ENCODE measurements around the gene GIMAP8.

The GIMAP8 gene

DNA sequence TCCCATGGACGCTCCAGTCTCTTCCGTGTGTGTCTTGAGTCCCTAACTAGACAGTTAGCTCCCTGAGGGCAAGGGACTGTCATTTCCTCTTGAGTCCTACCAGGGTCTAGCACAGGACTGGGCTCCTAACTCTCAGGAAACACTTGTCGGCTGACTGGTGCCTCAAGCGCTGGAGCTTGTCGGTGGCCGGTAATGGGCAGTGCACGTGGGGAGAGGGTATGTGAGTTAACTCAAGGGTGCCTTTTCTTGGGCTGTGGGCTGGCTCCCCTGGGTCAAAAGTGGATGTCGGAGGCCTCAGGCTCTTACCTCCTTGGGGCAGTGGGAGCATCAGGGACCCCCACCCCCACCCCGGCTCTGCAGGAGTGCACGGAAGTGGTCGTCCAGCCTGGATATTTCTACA, 38.4 kb upstream of the GIMAP8 start:
- no peak for DNase-seq

DNA sequence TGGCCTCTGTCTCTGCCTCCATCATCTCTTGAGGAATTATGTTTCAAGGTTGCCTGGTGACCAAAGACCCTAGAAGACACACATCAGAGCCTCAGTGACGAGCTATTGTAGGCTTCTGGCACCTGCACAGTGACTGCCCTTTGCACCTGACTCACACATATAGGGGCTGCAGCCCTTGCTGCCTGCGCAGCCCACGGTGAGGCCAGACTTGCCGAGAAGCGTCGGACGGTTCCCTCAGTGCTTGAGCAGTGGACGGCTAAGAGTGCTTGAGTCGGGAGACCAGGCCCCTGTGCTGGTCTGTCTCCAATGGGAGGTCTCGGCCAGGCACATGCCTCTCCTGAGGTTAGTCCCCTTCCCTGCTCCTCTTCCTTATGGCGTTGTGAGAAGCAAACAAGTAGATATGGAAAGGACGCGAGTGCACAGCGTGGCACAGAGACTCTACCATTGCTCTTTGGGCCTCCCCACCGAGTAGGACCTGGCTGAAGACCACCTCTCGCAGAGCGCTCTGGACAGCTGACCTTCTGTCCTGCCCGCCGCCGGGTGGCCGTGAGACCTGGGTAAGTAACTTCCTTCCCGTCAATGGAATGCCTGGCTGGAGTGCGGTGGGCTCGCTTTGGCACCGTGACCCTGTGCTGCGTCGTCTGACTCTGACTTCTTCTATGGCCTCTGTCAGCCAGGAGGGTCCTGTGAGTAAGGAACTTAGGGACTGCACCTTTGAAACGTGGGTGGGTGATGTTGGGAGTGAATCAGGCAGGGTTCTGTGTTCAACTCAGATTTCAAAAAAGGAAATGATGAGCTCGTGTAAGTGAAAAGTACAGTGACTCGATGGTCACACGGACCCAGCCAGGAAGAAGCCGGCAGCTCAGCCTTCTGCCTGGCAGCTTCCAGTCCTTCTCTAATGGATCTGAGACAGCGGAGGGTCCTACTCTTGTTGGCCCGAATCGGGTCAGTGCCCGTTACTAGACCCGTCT, 37.6 kb upstream of the GIMAP8 start:
- no peak for DNase-seq

DNA sequence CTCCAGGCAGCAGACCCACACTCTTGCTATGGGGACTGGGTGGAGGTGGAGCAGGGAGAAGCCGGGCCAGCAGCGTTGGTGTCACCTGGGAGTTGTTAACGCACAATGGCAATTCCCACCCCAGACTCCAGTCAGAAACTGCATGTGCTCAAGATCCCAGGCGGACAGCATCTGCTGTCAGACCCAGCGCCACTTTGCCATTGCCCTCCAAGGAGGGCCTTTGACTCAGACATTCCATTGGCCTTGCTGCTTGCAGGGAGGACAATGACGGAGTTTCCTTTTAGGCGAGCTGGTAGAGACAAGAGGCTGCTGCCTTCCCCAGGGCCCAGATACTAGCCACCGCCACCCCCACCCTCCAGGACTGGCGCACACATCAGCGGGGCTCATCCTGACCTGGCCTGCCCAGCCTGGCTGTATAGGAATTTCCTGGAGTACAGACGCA, 36.8 kb upstream of the GIMAP8 start:
- no peak for DNase-seq

DNA sequence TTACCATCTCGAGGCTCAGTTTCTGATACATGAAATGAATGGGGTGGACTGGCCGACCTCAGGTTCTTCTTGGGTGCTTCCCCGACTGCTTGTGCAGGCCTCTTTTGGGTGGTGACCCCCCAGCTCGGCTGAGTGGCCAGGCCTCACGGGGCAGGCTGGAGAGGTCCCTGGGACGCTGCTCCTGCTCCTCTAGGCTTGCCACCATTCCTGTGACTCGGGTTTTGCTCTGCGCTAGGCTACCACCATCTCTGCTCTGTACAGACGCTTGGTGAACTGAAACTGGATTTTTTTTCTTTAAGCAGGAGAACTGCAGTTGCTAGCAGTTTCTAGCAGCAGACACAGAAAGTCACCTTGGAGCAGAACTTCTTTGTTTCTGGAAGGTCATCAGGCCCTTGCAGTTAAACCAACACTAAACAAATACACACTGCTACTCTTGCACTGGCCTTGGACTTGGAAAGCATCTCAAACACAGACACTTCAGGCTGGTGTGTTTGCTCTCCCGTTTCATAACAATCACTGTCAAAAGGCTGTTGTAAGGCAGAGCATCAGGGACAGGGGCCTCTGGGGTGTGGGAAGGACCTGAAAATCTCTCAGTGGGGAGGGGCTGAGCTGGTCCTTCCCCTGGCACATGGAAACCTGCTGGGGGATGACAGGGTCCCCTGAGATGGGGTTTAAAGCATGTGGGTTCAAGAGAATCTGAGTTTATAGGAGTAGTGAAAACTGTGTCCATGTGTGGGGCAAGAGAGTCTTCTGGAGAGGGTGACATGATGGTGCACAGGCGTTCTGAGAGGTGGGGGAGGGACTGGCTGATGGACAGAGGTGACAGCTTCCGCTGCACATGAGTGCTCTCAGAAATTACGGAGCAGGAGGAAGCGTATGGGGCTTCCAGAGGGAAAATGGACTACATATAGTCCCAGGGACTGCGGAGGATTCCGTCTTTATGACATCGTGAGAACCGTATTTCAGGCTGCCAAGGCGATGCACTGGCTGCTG, 35.0 kb upstream of the GIMAP8 start:
- no peak for DNase-seq

DNA sequence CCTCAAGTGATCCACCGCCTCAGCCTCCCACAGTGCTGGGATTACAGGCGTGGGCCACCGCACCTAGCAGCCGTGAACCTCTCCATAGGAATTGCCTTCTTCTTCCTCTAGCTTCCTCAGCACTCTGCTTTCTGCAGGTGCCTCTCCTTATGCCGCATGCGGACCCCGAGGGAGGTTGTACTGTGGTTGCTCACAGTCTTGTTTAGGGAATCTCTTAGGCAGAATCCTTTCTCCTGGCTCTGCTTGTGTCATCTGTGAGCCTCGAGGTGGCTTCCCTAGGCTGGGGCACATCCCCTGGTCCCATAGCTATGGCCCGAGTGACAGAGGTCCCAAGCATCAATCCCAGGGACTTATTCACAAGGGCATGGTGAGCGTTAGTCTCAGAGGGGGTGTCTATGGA, 33.2 kb upstream of the GIMAP8 start:
- DNase-seq, result no peak

DNA sequence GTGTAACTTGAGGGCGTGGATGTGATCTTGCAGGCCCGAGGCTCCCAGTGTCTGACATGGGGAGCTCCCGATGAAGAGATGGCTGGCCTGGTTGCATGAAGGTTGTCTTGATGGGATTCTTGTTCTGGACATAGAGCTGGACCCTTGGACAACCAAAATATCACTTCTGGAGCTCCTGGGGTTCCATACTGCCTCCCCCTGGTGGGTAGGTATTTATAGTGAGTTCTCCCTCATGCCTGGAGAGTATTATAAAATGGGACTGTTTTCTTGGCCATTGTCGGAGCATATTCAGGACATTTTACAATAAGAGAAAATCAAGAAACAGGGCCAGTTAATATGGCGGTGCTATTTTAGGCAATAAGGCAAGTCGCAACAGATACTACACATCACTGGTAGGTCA, 32.6 kb upstream of the GIMAP8 start:
- no peak for DNase-seq

DNA sequence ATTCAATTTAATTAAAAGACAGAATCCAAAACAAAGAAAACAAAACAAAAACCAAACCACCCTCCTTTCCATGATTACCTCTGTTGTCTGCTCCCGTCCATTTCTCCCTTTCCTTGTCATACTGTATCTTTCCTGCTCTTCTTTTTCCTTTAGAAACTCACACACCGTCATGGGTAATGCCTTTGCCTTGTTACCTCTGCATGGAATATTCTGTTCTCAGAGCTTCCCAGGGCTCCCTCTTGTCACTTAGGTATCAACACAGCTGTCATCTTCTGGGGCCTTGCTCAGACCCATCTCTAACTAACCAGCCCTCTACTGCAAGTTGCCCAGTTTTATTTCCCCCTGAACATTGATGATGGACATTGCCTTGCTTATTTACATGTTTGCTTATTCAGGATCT, 30.2 kb upstream of the GIMAP8 start:
- DNase-seq, result no peak

DNA sequence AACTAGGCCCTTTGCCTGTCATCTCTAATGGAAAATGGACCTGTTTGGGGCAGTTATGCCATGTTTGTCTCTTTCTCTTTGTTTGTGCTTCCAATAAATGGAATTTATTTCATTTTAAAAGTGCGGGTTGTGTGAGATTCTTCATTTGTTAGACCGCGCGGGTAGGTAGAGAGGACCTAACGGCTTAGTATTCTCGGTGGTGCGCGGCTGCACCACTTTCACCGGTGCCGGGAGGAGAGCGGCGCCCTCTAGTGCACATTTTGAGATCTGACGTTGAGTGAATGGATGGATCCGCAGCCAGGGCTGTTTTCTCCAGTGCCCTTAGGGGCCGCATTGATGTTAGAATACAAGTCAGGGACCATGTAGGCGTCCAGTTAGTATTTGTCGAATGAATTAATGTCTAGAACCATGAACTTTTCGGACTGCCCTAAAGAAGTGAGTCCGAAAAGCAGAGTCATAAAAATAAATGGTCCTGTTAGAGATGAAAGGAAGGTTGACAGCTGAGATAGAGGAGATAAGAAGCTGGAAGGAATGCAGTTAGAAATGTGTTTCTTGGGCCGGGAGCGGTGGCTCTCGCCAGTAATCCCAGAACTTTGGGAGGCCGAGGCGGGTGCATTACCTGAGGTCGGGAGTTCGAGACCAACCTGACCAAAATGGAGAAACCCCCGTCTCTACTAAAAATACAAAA, 29.3 kb upstream of the GIMAP8 start:
- DNase-seq, result peak; percentile 63

DNA sequence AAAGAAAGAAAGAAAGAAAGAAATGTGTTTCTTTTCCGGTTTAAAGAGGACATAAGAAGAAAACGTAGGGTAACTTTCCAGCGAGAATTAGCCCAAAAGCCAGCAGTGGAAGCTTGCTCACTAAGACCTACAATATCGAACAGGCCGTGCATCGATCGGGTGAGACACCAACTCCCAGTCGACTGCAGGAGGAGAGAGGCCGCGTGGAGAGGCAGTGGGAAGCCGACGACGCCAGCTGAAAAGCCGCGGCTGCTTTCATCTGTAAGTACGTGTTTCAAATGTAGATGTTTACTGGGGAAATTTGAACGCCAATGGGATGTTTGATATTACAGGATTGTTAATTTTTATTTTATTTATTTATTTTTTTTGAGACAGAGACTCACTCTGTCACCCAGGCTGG, 28.6 kb upstream of the GIMAP8 start:
- DNase-seq, result no peak

DNA sequence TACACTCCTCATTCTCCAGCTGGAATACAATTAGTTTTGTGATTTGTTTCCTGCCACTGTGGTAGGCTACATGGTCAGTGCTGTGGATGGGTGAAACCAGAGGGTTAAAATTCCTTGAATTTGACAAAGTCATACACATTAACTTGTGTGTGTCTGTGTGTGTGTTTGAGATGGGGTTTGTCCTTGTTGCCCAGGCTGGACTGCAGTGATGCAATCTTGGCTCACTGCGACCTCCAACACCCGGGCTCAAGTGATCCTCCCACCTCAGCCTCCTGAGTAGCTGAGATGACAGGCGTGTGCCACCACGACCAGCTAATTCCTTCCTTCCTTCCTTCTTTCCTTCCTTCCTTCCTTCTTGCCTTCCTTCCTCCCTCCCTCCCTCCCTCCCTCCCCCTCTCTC, 24.8 kb upstream of the GIMAP8 start:
- DNase-seq, result no peak

DNA sequence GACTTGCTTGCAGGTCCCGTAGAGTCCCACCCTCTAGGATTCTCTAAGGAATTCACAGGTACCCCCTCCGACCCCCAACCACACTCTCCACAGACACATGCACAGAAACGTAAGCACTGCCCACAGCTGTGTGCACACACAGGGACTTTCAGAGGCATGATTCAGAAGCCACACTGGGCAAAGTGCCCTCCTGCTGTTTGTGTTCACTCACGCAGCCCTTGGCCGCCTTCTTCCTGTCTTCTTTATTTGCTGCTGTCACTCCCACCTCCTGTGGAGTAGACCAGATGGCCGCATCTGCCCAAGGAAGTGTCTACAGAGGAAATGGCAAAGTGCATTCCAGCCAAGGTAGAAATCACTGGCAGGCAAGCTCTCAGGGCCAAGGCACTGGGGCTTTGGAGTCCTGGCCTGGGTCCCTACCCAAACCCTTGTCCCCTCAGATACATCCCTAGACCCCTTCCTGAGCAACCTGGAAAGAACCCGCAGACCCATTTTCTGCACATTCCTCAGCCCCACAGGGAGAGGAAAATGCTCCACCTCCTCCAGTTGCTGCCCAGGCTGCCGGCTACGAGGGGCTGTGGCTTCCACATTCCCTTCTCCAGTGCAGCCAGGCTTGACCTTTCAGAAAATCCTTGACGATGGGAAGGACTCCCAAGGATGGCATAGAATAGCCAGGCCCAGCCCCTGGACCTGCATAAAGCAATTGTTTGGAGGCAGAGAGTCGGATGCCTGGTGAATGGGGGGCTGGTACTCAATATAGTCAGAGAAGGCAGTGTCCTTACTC, 21.6 kb upstream of the GIMAP8 start:
- peak; percentile 92 for DNase-seq

DNA sequence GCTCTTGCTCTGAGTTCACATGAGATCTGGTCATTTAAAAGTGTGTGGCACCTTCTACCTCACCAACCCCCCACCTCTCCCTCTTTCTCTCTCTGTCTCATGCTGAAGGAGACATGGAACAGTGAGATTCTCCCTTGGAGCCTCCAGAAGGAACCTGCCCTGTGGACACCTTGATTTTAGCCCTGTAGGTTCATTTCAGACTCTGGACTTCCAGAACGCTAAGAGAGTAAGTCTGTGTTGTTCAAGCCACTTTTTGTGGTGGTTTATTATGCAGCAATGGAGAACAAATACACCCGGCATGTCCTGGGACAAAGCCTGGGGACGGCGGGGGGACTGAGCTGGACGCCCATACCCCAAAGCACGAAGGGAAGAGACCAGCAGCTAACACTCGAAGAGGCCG, 20.7 kb upstream of the GIMAP8 start:
- DNase-seq, result no peak

DNA sequence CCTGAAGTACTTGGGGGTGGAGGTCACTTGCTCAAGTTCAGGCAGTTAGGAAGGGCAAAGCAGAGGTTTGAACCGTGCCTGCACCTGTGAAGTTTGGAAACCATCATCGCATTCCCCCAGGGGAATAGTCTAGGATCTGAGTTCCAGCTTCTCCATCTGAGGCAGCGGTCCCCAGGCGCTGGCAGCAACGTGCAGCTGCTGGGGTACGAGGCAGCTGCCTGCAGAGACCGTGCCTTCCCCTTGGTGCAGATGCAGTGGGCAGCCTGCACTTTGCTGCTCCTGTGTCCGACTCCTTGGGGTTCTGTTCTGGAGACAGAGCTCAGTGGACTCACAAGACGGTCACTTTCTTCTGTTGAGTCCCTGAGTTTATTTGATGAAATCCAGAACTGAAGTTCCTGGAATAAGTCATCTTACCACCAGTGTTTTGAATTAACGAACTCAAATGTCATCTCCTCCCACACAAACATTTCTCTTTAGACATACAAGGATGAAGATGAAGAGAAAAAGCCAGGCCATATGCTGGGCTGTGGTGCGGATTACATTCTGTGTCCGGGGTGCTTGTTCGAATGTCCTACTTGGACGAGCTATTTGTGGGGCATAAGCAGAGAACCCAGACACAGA, 19.9 kb upstream of the GIMAP8 start:
- DNase-seq, result no peak

DNA sequence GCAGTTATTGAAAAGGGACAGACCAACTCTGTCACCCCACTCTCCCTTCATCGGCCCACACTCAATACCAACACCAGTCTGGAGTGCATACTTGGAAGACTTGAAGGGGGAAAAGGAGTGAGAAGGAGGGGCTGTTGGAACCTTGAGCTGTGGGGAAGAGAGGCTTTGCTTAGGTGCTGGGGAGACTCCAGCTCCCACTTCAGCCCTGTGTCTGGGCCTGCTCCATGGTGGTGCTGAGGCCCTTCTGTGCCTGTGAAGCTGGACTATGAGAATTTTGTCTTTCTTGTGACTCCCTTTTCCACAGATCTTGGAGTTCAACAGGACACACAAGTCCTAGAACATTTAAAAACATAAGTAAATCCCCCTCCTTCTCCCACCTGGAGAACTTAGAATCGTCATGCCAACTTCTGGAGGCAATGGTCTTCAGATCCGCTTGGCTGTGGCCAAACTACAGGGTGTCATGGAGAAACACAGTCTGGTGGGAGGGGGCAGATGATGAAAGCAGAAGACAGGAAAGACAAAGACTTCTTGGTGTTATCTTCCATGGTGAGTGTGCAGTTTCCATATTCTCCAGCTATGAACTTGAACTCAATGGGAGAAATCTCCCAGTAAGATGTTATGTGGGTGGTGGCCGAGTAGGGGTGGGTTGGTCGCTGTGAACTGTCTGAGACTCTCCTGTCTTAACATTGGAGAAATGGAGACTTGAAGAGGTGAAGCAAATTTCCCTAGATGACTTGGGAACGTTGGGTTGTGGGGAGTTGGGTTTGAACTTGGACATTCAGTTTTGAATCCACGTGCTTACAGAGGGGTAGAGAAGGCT, 18.4 kb upstream of the GIMAP8 start:
- no peak for DNase-seq

DNA sequence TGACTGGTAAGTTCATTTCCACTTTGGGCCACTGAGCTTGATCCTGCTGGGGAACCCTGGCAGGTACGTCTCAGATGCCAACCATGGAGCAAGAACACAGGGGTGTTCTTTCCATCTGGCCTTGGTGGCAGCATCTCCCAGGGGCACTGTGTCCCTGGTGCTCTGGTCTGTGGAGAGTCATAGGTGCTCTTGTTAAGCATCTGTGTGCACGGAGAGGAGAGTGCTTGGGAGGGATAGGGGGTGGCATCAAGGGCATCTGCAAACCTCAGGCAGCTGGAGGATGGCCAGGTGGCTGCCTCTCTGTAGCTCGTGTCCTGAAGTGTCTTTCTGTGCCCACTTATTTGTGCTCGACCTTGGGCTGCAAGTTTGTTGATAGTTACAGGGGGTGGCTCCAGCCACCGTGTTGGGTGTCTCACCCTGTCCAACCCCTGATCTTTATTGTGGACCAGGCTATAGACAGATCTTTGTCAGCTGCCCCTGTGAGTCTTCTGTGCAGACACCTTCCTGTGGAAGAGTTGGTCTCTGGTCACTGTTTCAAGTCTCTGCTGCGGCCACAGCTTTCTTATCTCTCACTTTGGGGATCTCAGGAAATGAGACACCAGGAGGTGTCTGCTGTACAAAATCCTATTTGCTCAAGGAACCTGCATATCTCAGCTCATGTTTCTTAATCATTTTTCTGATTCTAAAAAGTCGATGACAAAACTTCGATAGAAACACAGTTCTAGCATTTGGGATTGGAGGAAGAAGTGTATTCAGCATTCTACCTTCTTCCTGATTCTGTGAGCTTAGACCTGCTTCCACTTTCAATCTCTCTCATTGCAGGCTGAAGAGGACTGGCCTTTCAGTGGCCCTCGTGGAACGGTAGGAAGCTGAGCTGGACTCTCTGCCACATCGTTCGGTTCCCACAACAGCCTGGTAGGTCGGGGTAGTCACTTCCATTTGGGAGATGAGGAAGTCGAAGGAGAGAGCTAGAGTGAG, 17.2 kb upstream of the GIMAP8 start:
- no peak for DNase-seq

DNA sequence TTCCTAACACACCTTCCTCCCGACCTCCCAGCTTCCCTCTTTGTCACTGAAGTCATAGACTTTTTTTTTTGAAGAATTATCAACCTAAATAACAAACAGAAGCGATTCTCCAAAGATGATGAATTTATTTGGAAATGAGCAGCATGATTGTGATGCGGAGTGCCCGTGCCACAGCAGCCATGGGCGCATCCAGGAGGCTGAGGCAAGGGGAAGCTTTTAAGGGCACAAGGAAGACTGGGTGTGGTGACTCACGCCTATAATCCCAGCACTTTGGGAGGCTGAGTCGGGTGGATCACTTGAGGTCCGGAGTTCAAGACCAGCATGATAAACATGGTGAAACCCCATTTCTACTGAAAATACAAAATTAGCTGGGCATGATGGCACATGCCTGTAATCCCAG, 16.2 kb upstream of the GIMAP8 start:
- no peak for DNase-seq

DNA sequence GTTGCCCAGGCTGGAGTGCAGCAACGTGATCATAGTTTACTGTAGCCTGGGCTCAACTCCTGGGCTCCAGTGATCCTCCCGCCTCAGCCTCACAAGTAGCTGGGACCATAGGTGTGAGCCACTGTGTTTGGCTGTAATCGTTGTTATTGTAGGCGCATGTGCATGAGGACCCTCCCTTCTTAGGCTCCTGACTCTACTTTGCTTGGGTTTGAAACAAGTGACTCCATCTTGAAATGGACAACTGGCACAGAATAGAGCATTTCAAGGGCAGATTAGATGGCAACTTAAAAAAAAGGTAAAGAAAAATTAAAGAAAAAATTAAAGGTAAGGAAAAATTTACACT, 15.4 kb upstream of the GIMAP8 start:
- no peak for DNase-seq

DNA sequence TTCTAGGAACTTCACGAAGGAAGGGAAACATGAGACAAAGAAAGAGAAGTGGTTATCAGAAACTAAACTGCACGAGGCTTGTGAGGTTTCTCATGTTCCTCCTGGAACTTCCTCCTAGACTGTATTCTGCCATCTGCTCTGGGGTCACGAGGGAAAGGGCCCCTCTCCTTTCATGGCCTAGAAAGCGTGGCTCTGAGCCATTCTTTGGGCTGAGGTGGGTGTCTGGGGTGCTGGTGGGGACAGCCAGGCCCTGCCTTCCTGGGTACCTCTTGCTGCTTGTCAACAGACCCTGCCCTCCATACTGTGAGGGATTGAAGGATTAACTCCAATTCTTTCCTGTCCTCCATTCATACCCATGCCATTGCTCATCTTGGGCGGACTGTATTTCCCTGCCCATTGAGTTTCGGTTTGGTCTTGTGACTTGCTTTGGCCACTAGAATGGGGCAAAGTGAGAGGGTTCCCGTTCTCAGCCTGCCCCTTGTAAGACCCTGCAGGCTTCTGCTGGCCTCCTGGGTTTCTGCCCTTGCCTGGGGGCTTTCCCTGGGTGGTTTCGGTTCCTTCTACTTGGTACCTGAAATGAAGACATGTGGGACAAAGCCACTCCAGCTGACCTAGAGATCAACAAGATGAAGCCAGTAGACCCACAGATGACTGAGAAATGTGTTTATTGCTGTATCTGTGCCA, 14.9 kb upstream of the GIMAP8 start:
- no peak for DNase-seq

DNA sequence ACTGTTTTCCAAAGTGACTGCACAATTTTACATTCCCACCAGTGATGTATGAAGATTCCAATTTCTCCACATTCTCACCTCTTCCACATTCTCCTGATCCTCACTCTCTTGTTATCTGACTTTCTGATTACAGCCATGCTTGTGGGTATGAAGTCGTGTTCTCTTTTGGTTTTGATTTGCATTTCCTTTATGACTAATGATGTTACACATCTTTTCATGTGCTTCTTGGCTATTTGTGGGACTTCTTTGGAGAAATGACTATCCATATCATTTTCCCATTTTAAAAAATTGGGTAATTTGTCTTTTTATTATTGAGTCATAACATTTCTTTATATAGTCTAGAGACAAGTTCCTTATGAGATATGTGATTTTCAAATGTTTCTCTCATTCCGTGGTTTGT, 10.5 kb upstream of the GIMAP8 start:
- no peak for DNase-seq

Measured in COR-L47 (cell line).